Activated CD4-positive, alpha-beta T cell treated with anti-CD3 and anti-CD28 coated beads for 24 hours (primary cell): Measurements from ENCODE around the gene NUDT22.
A peak's percentile ranks its signal among the peaks of the same experiment; 100 is the strongest.

ENCODE experiments used
- DNase-seq, 2 donors: peaks; one replicate each; pipeline ENCODE4 v3.0.0-alpha.2; 2020; ENCODE audit warnings: low read depth in 2 of 2

Gene NUDT22

GRCh38 chr11:64225608-64226506 is at the start of gene NUDT22, which contains the start of gene TRPT1:
Gene NUDT22, plus strand, starts transcription at chr11:64226274. Its CDS starts 379 bp downstream, at chr11:64226653.
Gene TRPT1, minus strand, starts transcription at chr11:64226186. Its CDS starts 326 bp downstream, at chr11:64225860.
- DNase-seq, result peak; percentile 93 to 94

- no peak for DNase-seq
Measured at GRCh38 chr11:64176751-64177150, 49.3 kb upstream of the NUDT22 start.

- DNase-seq, result no peak
Measured at GRCh38 chr11:64178203-64178602, 47.9 kb upstream of the NUDT22 start.

GRCh38 chr11:64178951-64179639 is 47.0 kb upstream of the NUDT22 start:
- no peak for DNase-seq

- DNase-seq, result no peak
Measured at GRCh38 chr11:64180891-64181290, 45.2 kb upstream of the NUDT22 start.

- DNase-seq, result peak in 1 of 2 donors; percentile 35
Measured at GRCh38 chr11:64181506-64182411, 44.3 kb upstream of the NUDT22 start.

- DNase-seq, result no peak
Measured at GRCh38 chr11:64183890-64184289, 42.2 kb upstream of the NUDT22 start.

- no peak for DNase-seq
Measured at GRCh38 chr11:64185175-64185692, 40.8 kb upstream of the NUDT22 start.

GRCh38 chr11:64185693-64186491 is 40.2 kb upstream of the NUDT22 start, which contains the start of gene STIP1:
Gene STIP1, plus strand, starts transcription at chr11:64186171. Its CDS starts 91 bp downstream, at chr11:64186262.
- peak; percentile 96 to 97 for DNase-seq

- DNase-seq, result no peak
Measured at GRCh38 chr11:64186492-64187165, 39.4 kb upstream of the NUDT22 start.

- no peak for DNase-seq
Measured at GRCh38 chr11:64192434-64192833, 33.6 kb upstream of the NUDT22 start.

- DNase-seq, result no peak
Measured at GRCh38 chr11:64196626-64197025, 29.4 kb upstream of the NUDT22 start.

- no peak for DNase-seq
Measured at GRCh38 chr11:64198511-64198910, 27.6 kb upstream of the NUDT22 start.

- DNase-seq, result no peak
Measured at GRCh38 chr11:64201543-64201942, 24.5 kb upstream of the NUDT22 start.

GRCh38 chr11:64202992-64203391 is 23.1 kb upstream of the NUDT22 start:
- DNase-seq, result no peak

GRCh38 chr11:64203421-64204079 is 22.5 kb upstream of the NUDT22 start:
- DNase-seq, result no peak

GRCh38 chr11:64204080-64204440 is 22.0 kb upstream of the NUDT22 start:
- no peak for DNase-seq

GRCh38 chr11:64204464-64204989 is 21.5 kb upstream of the NUDT22 start:
- peak; percentile 59 to 66 for DNase-seq
